HG03095 (cell line): ENCODE results near the gene SRSF12.
"Not testable (repeated sequence)": the region's sequence is repeated elsewhere in the genome, so short reads cannot be mapped to it uniquely, and the experiment has no call there.

Experiments
- ATAC-seq: cut with Tn5 transposase; IDR thresholded peaks from one replicate; pipeline ENCODE4 v1.9.1; 2021; ENCODE audit warnings: moderate library complexity; ENCODE audit not compliant: unreplicated experiment

Gene SRSF12

DNA sequence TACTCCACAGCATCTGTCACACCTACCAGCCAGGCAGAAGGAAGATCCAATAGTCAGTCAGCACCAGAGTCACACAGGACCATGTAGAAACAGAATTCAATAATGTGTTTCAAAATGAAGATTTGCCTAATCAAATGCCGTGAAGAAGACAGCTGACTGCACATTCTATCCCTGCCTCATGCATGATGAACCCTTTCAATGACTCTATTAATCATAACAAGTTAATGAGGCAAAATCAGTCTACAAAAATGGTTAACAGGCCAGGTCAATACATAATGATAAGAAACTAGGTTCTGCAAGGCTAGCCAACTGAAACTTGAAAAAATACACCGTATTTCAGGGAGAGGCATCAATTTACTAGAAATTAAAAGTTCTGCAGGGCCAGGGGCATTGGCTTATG, 44.0 kb downstream of the SRSF12 start:
- ATAC-seq: no peak

DNA sequence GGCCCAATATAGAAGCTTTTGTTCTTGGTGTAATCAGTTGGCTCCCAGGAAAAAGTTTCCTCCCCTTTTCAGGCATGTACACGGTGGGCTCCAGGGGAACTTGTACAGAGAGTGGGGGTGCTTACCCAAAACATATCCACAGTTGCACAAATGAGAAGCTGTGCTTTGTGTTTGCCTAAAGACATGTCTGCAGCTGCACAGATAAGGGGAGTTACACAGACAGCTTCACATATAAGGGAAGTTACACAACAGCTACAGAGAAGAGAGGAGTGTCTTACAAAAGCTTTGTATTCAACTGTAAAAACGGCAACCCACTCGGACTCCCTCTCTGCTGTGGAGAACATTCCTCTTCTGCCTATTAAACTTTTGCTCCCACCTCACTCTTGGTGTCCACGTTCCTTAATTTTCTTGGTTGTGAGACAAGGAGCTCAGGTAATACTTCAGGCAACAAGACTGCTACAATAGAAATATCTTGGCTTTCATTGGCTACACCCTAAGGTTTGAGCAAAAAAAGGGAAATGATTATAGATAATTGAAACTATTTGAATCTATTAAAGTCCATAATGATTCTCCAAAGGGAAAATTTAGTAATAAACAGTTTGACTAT, 44.8 kb downstream of the SRSF12 start:
- ATAC-seq: no peak

DNA sequence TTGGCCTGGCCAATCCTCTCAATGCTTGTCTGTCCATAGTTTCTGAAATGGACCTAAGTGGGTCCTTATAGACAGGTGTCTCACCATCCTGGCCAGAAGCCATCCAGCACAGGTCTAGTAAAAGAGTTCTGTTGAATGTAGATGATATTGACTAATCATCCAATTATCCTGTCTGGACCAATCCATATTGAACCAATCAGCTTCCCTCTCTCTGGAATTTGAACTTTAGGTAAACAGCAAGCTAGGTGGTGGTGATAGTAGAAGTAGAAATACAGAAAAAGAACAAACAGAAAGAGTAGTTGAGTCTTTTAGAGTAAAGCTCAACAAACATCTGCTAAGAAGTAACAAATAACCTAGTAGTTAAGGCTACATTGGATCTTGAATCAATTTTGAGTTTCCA, 46.8 kb downstream of the SRSF12 start:
- ATAC-seq: no peak

DNA sequence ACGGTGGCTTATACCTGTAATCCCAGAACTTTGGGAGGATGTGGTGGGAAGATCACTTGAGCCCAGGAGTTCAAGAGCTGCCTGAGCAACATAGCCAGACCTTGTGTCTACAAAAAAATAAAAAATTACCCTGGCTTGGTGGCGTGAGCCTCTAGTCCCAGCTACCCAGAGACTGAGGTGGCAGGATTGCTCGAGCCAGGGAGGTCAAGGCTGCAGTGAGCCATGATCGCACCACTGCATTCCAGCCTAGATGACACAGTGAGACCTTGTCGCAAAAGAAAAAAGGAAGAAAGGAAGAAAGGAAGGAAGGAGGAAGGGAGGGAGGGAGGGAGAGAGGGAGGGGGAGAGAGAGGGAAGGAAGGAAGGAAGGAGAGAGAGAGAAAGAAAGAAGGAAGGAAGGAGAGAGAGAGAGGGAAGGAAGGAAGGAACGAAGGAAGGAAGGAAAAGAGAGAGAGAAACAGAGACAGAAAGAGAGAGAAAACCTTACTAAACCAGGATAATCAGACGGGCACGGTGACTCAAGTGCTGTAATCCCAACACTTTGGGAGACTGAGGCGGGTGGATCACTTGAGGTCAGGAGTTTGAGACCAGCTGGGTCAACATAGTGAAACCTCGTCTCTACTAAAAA, 48.2 kb downstream of the SRSF12 start:
- ATAC-seq: no peak

DNA sequence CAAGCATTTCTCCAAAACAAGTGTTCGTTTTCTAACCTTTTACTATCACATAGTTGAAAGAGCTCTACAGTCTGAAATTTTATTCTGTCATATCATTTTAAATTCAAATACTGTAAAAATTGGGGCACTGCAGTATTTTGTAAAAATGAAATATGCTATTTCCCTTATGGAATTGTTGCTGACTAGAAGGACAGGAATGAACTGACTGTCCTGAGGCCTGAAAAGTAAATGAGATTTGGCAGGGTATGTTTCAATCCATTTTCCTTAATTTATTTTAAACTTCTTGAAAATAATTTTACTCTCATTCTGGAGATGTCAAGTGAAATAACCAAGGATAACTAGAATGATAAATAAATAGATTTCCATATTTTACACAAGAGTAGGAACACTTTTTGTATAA, 49.2 kb downstream of the SRSF12 start:
- no peak for ATAC-seq

DNA sequence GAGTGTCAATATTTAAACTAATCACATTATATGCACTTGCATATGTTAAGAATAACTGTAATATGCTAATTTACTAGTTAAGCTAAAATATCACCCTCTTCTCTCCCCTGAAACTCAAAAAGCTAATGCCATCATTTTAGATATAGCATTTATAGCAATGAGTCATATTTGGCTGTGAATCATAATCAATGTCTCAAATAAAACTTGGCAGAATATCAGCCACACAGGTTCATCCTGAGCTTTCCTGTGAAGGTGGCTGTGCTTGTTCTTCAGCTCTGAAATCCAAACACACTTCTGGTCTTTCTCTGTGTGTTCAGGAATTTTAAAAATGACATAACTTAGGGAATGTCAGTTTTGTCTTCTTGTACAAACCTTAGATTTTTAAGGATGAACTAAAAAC, 50.1 kb downstream of the SRSF12 start:
- ATAC-seq: no peak

DNA sequence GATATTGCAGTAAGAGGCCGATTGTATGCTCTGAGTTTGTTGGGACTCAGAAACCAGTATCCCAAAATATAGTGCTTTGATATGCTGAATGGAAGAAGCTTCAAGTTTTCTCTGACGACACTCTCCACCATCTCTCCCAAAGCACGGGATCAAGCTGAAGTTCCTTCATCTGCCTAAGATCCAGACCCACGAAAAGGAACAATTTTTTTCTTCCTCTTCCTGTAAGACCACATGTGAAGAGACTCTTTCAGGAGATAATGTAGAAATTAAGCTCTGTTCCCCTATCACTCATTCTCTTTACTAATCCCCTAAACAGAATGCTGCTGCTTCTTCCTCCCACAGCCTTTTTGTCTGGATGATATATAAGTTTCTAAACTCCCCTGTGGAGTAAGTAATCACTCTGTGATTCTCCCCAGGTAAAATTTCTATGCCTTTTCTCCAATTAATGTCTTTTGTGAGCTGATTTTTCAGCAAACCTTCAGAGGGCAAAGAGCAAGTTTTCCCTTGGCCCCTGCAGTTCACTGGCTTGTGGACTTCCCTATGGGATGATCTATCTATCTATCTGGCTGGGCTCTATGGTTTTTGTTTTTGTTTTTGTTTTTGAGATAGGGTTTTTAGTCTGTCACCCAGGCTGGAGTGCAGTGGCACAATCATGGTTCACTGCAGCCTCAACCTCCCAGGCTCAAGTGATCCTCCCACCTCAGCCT, 50.8 kb downstream of the SRSF12 start:
- ATAC-seq: no peak

DNA sequence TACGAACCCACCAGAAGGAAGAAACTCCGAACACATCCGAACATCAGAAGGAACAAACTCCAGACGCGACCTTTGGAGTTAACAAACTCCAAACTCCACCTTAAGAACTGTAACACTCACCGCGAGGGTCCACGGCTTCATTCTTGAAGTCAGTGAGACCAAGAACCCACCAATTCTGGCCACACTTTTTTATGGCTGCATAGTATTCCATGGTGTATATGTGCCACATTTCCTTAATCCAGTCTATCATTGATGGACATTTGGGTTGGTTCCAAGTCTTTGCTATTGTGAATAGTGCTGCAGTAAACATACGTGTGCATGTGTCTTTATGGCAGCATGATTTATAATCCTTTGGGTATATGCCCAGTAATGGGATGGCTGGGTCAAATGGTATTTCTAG, 51.8 kb downstream of the SRSF12 start:
- ATAC-seq: not testable (repeated sequence)

DNA sequence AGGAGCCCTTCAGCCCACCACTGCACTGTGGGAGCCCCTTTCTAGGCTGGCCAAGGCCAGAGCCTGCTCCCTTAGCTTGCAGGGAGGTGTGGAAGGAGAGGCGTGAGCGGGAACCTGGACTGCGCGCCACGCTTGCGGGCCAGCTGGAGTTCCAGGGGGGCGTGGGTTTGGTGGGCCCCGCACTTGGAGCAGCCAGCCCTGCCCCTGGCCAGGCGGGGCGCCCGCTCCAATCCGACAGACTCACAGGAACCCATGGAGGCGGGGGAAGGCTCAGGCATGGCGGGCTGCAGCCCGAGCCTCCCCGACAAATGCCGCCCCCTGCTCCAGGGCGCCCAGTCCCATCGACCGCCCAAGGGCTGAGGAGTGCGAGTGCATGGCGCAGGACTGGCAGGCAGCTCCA, 52.9 kb downstream of the SRSF12 start:
- not testable (repeated sequence) for ATAC-seq

DNA sequence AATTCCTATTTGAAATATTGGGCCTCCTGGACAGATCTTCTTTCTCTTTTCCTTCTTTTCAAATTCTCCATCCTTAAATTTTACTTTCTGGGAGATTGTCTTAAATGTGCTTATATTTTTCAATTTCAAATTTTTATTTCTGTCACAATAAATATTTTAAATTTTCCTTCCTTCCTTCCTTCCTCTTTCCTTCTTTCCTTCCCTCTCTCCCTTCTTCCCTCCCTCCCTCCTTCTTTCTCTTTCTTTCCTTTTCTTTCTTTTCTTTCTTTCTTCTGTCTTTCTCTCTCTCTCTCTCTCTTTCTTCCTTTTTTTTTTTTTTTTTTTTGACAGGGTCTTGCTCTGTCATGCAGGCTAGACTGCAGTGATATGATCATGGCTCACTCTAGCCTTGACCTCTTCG, 54.0 kb downstream of the SRSF12 start:
- no peak for ATAC-seq

DNA sequence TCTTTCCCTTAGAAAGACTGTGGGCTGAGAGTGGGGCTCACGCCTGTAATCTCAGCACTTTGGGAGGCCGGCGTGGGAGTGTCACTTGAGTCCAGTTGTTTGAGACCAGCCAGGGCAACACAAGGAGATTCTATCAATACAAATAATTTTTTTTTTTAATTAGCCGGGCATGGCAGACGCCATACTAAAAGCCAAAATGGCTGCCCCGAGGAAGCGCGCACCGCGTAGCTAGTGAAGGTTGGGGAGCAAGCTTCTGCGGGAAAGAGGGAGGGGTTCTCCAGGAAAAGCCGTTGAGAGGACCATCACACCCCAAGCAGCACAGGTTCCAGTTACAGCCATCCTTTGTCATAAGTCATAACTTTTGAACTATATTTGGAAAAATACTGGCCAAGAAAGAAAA, 58.6 kb downstream of the SRSF12 start:
- no peak for ATAC-seq

DNA sequence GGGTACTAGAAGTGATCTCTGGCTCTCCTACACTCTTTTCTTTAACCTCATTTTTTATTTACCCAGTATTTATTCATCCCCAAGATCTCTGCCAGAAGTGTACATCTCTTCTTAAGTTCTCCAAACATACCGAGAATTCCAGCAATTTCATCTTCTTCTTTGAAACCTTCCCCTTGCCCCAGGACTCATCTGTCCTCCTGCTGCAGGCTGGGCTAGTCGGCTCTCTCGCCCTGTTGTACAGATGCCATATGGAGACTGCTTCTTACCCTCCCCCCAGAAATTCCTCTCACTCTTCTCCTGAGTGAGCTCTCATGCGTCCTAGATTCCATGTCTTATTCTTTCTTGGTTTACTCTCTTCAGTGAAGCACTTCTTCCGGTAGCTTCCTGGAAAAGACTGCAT, 59.2 kb downstream of the SRSF12 start:
- ATAC-seq: no peak

DNA sequence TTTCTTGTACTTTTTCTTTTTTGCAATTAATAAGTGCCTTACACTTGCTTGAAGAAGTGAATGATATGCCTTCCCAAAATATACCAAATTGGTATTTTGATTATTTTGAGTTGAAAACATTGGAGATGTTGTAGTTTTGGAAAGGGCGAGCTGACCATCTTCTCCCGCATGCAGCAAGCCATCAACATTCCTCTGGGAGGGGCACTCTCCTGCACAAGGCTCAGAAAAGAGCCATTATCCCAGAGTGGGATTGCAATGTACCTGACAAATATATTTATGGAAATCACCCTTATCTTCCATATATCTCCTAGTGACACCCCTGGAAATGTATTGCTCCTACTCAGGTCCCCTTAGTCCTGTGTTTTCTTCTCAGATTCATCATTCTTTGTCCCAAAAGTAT, 60.1 kb downstream of the SRSF12 start:
- ATAC-seq: no peak

DNA sequence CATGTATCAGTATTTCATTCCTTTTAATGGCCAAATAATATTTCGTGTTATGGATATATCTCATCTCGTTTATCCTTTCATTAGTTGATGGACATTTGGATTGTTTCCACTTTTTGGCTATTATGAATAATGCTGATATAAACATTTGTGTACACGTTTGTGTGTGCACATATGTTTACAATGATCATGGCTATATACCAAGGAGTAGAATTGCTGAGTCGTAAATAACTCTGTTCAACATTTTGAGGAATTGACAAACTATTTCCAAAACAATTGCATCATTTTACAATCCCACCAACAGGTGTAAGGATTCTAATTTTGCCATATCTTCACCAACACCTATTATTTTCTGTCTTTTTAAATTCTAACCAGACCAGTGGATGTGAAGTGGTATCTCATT, 63.7 kb downstream of the SRSF12 start:
- no peak for ATAC-seq

DNA sequence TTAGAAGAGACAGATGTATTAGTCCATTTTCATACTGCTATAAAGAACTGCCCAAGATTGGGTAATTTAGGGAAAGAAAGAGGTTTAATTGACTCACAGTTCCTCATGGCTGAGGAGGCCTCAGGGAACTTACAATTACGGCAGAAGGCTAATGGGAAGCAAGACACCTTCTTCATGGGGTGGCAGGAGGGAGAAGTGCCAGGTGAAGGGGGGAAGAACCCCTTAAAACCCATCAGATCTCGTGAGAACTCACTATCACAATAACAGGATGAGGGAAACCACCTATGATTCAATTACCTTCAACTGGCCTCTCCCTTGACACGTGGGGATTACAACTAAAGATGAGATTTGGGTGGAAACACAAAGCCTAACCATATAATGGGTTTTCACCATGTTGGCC, 66.2 kb downstream of the SRSF12 start:
- no peak for ATAC-seq

DNA sequence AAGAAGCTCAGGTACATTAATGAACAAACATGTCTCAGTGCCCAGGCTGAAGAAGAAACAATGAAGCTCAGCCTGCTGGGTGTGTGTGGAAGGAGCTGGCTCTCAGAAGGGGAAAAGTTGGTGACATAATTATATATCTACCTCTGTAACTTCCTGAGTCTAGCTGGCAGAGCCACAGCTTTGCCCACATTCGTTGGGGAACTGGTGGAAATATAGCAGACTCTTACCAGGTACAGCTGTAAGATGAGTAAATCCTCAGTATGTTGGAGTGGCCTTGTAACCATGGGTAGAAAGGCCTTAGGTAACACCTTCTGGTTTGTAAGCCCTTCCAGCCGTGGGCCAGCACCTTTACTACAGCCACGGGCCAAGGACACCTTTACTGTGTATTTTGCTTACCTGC, 67.2 kb downstream of the SRSF12 start:
- no peak for ATAC-seq

DNA sequence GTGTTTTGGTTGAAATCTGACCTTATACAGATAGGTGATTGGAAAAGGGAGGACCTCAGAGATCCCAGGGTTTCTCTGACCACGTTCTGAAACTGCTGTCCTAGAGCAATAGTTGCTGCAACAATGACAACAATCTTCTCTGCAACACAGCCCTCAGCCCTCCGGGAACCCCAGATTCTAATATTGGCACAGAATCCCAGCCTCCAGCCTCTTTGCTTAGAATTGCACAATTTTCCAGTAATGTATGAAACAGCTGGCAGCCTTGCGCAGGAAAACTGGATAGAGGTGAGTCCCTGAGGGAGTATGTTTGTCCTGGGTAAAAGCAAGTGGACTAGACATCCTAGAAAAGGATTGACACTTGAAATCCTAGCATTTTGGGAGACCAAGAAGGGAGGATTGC, 67.7 kb downstream of the SRSF12 start:
- ATAC-seq: no peak

DNA sequence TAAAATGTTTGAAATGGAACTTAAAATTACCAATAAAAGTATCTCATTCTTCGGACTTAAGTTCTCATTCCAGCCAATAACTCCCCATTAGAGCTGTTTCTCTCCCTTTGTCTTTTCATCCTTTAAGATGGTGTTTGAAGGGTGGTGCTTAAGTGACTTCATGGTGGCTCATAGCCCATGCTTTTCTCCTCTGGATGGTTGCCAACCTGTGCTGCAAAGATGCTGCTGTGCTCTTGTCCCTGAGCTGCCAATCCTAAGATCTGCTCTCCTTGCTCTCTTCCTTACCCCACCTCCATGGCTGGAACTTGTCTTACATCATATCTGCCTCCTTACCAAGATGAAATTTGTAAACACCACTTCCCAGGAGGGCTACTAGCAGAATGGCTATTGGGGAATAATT, 68.9 kb downstream of the SRSF12 start:
- no peak for ATAC-seq

DNA sequence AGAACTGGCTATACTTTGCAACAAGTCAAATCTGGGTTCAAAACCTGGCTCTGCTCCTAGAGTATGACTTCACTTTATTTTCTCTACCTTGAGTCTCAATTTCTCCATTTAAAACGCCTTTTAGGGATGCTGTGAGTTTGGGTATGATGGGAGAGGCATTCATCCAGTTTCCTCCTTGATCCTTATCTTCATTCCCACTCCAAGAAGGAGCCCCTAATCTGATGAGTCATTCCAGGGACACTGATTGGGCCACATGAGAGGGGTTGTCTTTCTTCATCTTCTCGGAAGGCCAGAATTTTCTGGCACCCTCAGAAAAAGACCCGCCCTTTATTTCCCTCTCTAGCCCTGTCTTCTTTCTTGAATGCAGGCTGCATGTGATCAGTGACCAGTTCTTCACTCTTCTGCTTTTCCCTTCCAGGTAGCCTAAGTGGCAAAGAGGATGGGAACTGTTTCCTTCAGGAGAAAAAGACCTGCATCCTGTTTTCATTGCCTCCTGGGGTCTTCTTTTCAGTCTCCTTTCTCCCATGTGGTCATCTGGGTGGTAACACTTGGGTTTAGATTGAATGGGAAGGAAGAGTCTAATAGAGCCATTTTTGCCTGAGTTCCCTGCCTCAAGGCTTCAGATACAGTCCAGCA, 69.5 kb downstream of the SRSF12 start:
- ATAC-seq: no peak

DNA sequence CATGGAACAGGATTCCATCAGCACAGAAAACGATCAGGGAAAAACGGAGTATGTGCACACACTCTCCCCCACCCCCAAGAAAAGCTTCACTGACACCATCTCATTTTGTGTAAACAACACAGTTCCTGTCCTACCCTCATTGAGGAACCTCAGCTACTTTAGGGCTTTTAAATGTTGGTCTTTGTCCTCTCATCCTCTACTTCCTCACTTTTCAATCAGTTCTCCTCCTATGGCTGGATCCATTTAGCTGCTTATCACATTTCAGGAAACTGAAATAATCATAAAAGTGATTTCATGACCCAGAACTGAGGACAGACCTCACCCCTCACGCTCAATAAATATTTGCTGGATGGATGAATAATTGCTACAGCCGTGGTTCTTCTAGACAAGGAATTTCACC, 70.4 kb downstream of the SRSF12 start:
- no peak for ATAC-seq
